Left renal cortex interstitium (tissue), 4 donors: ENCODE data around the gene PROX2. TPM values are rescaled to one million over a fixed set of nuclear protein-coding genes. Genes with fewer than 3 reads are reported as not detected.

Experiments
- DNase-seq, 4 donors: peaks; one replicate each; pipeline ENCODE4 v3.0.0-alpha.2; 2013; ENCODE audit warnings: low read depth in 4 of 4, low spot score in 2 of 4, missing footprints in 1 of 4
- polyA plus RNA-seq, 4 donors: library from polyadenylated mRNA; unstranded; fragments of 120-200 nt; gene quantifications; one replicate each; pipeline ENCODE4 v1.2.1, GENCODE V29; 2013; ENCODE audit not compliant: insufficient read length in 4 of 4

PROX2 gene
- polyA plus RNA-seq, 4 donors = 0.38 to 4.0 (median 1.6) TPM

DNA sequence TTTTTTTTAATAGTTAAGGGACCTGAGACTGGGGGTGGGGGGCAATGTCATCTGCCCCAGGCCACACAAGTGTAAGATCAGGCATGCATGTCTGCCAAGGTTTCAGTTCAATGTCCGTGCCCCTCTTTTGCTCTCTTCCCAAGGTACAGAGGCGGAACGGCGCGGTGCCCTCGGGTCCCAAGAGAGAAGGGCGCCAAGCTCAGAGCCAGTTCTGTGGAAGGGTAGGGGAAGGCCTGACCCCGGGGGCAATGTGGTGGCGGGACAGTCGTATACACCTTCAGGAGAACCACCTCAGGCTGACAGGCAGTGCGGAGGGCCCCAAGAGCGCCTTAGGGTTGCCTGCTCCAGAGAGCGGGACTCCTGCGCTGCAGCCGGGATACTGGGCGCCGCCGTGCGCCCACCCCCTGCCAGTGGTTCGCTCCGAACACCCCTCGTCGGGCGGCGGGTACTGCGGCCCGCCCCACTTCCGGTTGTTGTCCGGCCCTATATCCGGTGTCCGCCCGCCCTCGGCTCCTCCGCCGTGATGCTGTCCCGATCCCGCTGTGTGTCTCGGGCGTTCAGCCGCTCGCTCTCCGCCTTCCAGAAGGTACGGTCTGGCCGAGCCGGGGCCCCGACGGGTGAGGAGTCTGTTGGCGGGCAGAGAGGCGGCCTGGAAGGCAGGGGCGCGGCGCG lies 5.6 kb upstream of the PROX2 start, which contains the start of gene DLST:
DLST (plus strand) TSS at position 486 of the 672 bp plus-strand sequence; CDS start at position 524, 38 bp downstream.
- peak in 3 of 4 donors; percentile 67 to 82 (median 69) for DNase-seq

DNA sequence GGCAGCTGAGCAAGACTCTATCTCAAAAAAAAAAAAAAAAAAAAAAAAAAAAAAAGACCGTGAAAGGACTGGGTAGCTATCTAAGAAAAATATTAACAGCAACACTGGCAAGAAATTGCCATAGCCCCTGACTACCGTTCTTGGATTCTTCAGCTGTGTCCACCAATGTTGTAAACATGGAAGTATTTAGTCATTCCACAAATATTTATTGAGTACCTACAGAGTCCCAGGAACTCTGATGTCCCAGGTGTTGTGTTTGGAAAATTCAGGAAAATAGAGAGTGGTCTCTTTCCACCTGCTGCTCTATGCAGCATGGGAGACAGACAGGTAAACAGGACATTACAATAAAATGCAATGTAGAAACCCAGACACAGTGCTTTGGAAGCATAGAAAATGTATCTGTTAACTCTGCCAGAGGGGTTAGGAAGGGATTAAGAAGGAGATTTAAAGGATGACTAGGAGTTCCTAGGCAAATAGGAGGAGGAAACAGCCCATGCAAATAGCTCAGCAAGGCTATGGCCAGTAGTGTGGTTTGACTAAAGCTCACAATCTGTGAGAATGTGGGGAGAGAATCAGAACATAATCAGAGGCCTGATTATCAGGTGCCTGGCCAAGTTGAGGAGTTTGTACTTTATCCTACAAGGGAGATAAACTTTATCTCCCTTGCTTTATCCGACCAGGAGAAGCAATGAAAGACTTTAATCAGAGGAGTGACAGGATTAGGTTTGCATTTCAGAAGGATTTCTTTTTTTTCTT lies 3.7 kb upstream of the PROX2 start:
- DNase-seq = no peak

DNA sequence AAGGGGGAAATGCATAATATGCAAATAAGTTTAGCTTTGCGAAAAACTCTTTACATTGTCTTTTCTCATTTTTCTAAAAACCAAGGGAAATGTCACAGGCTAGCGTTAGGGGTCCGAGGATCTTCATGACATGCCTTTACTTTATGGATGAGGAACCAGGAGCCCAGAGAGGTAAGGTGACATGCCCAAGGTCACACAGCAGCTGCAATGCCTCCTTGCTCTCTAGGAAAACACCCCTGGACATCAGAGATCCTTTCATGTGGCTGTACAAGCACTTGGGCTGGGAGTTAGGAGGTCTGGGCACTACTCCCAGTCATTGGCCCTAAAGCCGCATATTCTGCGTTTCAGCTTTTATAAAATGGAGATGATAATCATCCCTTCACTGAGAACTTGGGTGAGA lies 741 bp downstream of the PROX2 start:
- no peak for DNase-seq

DNA sequence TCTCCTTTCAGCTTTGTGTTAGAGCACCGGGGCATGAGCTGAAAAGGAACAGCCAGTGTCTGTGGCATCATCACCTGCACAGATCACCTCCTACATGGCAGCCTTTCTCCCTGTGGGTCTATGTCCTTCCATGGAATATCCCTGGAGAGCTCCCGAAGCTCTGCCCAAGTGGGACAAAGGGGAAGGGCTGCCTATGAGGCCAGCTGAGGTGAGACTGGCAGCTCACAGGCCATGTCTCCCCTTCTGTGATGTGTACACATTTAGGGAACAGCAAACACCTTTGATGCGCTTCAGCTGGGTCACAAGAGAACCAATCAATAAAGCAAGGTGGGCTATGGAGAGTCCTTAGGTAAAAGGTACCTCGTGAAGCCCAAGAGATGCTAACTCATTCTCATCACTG lies 4.1 kb downstream of the PROX2 start:
- DNase-seq = no peak

DNA sequence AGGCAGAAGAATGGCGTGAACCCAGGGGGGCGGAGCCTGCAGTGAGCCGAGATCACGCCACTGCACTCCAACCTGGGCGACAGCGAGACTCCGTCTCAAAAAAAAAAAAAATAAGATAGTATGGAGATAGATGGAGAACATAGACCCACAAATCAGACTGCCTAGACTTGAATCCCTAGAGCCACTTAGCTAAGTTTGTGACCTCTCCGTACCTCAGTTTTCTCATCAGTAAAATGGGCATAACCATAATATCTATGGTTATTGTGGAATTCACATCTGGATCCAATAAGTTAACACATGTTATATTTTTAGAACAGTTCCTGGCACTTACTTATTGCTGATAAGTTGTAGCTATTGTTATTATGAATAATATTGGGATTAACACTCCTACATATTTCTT lies 7.2 kb downstream of the PROX2 start:
- DNase-seq = no peak

DNA sequence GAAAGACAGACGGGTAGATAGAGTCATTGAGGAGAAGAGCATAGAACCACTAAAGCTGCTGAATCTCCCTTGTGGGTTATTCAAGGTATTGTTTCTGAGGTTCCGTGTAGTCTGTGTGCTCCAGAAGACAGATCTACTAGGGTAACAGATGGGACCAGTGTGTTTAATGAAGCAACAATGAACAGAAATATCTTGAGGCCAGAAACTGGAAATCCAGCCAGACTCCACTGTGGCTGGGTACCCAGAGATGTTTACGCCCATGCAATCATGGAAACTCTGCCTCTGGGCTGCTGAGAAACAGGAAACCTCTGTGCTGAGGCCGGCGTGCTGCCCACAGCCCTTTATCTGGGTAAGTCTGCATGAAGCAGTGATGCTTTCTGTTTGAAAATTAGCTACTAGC lies 8.3 kb downstream of the PROX2 start:
- no peak for DNase-seq

DNA sequence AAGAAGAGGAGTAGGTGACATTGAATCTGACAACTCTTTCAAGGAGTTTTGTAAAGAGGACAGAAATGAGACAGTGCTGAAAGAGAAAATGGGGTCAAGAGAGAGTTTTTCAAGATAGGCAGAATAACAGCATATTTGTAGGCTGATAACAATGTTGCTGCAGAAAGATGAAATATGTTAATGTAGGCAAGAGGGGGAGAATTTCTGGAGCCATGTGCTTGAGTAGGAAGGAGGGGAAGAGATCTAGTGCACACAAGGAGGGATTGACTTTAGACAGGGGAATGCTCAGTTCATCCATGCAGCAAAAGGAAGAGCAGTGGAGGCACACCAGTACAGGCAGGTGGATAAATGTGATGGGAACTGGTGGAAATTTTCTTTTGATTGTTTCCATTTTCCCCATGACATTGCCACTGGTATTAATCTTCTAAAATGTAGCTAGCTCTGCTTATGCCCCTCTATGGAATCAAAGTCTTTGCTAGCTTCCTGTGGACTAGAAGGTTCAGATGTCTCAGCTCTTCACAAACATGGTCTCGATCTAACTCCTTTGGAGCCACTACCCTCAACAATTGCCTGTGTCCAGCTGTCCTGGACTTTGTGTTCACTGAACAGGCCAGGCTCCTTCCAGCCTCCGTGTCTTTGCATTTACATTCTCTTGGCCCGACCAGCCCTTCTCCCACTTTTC lies 9.1 kb downstream of the PROX2 start:
- DNase-seq = no peak

DNA sequence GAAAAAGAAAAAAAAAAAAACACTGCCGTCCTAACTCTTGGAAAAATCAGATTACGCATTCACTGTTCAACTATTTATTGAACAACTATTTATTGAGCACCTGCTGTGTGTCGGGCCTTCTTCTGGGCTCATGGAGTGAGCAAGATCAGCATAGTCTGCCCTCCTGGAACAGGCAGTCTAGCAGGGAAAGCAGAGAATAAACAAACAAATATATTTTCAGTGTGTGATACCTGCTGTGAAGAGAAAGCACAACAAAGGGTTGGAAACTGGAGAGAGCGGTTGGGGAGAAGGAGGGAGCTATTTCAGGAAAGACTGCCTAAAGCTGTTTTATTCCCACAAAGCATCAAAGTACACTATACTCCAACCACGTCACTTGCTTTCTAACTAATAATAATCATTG lies 10.8 kb downstream of the PROX2 start:
- DNase-seq = no peak

DNA sequence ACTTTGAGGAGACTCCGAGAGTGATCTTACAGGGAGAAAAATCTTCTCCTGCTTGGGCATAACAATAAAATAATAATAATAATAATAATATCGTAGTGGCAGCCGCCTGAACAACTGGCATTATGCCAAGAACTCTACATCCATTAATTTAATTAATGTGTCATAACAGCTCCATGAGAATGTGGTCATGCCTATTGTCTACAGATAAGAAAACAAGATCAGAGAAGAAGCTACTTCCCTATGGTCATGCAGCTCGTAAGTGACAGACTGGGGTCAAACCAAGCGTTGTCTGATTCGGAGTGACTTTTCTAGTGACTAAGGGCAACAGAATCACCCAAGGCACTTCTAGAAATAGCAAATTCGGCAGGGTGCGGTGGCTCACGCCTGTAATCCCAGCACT lies 11.7 kb downstream of the PROX2 start:
- DNase-seq = no peak

DNA sequence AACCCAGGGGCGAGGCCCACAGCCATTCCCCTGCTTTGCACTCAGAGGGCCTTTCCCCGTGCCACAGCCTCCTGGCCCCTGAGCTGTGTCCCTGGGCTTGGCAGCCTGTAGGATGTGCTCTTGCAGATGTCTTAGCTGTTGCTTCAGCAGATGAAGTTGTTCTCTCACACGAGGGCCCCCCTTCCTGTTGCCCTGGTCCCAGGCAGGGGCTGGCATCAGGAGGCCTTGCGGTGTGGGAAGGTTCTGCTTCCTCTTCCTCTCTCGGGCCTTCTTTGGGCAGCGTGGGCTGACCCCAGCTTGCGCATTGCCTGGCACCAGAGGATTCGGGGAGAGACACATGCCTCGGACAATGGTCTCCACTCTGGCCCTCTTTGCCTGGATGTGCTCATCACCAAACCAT lies 12.7 kb downstream of the PROX2 start:
- no peak for DNase-seq

DNA sequence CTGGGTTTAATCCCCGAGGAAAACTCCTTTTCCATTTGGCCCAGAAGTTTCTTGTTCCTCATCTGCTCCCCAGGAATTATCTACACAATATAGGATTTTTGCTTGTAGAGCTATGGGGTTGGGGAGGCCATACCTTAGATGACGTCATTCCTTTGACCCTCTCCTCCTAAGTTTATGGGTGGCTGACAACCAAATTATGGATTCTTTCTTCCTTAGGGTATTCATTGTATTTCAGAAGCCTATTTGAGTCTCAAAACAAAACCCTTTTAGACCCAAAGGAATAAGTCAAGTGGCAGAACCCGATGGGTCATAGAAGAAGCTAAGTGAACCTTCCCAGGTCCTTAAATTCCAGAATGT lies 14.2 kb downstream of the PROX2 start:
- no peak for DNase-seq

DNA sequence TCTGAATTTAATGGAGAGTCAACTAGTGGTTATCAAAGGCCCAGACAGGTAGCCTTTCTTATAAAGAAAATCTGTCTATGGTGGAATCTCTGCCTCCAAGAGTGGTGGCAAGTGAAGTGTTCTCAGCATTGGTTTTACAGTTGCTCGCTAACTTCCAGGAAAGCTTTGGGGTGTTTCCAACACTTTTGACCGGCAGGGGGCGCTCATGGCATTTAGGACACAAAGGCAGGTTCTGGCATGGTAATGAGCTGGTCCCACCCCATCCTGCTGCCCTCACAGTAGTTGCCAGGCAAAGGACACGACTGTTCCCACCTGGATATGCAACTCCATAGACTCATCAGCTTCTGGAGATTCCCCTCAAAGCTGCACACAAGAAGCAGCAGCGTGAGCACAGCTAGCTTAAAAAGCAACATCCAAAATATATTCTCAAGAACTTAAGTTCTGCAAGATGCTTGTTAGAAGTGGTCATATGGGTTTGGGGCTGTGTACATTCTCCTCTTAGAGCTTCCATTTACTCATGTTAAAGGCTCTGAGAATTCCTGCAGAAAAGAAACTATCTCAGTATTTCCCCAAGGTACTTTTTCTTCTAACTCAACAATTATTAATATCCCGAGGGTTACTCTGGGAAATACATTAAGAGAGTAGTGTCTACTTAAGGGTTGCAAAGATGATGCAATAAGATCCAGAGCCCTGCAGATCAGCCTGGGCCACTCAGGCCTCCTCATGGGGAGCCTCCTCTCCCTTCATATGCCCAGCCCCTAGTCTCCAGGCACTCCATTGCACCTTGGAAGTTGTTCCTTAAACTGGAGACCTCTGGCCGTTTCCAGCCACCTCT lies 14.8 kb downstream of the PROX2 start:
- peak in 3 of 4 donors; percentile 37 to 81 (median 51) for DNase-seq

DNA sequence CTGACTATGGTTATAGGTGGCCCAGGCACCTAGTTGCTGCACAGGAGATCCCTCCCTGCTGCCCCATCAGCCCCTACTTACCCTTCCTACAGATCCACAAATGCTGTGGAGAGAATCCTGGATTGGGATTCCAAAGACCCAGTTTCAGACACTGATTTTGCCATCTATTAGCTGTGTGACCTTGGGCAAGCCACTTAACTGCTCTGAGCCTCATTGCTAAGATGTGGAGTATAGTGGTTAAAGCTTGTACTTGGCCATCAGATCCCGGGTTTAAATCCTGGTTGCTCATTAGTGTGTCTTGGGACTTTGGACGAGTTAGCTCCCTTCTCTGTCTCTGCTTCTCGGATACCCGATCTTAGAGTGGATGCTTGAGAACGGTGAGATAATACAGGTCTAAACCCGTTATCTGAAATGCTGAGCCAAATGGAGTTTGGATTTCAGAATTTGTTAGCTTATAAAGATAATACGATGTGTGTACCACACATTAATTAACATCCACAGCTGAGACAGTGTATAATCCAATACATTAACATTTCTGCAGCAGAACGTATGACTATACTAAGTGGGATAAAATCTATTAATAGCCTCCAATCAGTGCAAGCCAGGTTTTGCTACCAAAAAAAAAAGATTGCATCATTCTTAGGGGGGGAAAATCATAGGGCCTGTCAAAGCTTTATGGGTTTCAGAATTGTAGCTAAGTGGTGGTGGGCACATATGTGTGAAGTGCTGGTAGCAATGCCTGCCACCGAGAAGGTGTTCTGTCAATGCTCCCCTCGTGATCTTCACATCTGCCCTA lies 16.0 kb downstream of the PROX2 start:
- DNase-seq = no peak

DNA sequence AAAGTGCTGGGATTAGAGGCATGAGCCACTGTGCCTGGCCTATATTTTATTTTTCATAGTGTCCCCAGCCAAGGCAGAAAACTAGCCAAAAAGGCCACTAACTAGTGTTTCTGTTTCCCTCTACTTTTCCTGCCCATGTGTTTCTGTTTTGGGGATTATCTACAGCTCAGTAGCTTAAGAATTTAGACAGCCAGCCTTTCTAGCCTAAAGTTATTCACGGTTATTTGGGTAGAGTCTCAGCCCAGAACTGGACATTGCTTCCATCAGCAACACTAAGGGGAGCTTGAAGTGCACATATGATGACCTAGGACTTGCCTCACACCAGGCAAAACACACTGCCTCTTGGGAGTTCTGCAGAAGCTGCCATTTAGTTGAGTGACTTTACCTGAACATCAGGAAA lies 17.9 kb downstream of the PROX2 start:
- DNase-seq = no peak

DNA sequence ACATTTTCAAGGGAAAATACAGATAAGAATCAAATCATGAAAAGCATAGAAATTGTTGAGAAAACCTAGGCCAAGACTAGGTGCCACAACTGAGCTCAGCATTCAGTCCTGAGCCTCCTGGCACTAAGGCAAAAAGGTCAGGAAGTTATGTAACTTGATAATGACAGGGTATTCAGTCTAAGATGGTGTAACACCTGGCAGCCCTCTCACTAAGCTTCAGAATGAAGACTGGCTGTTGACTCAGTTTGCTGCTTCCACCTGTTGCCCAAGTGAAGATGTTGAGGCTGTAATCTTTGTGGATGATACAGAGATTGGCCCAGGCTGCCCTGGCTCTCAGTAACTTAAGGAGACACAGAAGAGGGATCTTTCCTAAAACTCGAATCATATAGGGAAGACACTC lies 19.6 kb downstream of the PROX2 start:
- no peak for DNase-seq

DNA sequence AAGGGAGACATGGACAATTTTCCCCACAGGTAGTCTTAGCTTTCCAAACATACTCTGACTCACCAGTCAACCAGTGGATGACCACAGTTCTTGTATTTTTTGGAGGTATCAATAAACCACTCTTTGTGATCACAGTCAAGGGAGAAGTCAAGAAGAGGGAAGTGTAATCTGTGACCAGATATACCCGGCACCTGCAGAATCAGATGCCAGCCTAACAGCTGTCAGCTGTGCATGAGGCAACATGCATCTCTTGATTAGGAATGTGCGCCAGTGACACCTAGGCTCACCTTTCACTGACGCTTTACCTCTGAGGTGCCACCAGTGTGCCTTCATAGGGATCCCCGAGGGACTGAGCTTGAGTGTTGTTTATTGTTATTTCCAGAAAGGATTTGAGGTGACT lies 20.0 kb downstream of the PROX2 start:
- no peak for DNase-seq

DNA sequence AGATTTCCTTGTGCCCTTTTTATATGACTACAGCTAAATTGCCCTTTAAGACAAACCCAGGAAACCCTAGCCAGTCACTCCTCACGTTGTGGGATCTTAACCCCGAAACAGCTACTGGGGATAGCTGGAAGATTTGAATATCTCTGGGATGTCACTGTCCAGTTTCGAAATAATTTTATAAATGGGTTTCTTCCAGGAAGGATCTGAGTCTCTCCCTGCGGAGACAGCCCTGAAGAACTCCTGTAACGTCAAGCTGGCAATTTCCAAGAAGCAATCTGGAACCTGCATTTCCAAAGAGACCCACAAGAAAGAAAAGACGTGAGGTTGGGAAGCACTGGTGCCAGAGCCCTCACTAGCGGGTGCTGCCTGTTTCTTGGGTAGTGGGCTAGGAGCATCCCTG lies 20.9 kb downstream of the PROX2 start:
- DNase-seq = no peak

DNA sequence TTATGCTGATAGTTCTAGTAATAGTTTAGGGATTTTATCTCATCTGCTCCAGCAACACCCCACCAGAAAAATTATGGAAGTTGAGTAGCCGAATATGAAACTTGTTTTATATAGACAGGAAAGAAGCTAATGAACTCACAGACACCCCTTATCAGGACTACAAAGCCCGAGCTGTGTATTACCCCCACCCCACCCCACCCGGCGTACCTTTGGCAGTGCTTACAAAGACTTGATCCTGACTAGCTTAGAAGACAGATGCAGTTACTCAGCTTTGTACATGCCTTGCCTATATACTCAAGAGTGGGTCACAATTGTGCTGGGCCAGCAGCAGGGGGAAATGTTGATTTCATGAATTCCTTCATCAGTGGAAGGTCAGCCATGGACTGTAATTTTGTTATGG lies 22.4 kb downstream of the PROX2 start:
- no peak for DNase-seq

DNA sequence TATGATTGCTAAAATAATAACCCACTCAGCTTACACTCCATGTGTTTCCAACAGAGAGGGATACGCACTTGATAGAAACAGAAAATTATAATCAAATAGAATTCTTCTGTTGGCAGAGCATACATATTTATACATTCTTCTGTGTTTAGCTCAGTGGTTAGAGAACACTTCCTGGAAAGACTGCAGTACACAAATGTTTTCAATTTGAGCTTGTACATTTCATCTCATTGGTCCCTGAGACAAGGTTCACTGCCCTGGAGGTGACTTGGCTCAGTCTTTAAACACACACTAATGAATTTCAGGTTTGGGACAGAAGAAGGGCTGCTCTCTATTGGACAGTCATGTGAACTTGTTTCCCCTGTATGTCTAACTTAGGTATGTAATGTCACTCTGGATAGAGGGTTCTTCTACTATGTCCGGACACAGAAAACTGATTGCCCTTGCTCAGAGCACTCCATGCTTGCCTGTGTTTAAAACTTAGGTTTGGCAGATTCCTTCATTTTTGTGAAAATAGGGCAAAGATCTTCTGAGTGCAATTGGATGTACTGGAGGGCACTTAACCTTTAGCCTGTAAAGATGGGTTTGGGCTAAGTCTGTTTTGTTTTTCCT lies 22.9 kb downstream of the PROX2 start:
- DNase-seq = no peak

DNA sequence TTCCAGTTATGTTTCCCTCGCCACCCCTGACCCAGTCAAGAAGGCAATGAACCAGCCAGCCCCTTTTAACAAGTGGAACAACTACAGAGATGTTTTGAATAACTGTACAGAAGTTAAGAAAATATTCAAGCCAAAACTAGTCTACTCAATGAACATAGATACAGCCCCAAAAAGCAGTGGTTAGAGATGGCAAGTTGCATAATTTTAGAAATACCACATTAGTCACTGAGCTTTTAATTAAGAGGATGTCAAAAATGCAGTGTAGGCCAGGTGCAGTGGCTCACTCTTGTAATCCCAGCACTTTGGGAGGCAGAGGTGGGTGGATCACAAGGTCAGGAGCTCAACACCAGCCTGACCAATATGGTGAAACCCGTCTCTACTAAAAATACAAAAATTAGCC lies 27.2 kb downstream of the PROX2 start:
- no peak for DNase-seq
